ENCODE results near the gene ETS1.

Gene ETS1

DNA sequence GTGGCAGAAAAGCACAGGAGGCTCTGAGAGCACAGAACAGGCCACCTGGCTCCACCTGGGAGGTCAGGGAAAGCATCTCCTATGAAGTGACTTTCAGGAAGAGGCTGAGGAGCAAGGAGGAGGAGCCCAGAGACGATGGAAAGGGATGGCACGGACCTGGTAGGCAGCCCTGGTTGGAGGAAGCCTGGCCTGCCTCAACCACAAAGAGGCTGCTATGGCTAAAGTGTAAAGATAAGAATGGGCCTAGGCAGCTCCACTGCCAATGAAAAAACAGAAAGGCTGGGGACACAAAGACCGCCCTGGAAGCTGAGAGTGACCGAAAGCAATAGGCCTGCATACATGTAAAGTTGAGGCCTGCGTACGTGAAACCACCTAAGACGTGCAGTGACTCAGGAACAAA lies 31.2 kb upstream of the ETS1 start:
- no peak for DNase-seq (ENCODE audit: low spot score)

GRCh38 chr11:128616161-128616560 lies 28.8 kb upstream of the ETS1 start:
- no peak for DNase-seq (ENCODE audit: low spot score)

DNA sequence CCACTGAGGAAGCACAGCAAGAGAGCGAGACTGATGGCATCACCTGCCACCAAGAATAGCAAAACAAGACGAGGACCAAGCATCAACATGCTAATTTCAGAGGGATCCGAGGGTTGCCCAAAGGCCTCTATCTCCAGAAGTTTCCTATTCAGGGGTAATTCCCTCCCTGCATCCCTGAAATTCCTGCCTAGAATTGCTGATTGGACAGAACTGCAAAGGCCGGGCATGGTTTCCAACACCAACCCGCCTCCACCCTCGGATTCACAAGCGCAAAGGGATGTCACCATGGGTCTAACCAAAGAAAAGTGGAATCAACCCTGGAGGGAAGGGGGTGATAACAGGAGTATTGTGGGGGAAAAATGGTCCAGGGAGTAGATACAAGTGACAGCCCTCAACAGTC lies 28.3 kb upstream of the ETS1 start:
- DNase-seq (ENCODE audit: low spot score), result no peak

DNA sequence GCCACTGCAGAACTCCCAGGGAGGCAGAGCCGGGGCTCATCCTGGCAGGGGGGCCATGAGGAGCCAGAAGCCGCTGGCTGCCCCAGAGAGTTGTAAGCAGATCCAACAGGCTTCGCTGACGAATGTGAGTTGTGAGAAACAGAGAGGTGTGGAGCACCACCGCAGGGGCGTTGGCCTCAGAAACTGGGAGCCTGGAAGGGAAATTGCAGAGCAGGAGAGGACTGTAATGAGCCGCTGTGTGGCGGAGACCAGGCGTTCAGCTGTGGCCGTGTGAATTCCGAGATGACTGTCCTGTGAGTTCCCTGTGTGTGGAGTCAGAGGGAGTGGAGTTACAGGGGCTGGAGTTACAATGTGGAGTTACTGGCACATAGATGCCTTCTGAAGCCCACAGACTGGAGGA lies 27.7 kb upstream of the ETS1 start:
- DNase-seq (ENCODE audit: low spot score), result no peak

GRCh38 chr11:128614026-128614425 lies 26.7 kb upstream of the ETS1 start:
- no peak for DNase-seq (ENCODE audit: low spot score)

- DNase-seq (ENCODE audit: low spot score), result no peak
Observed at GRCh38 chr11:128613300-128613995, 26.1 kb upstream of the ETS1 start.

DNA sequence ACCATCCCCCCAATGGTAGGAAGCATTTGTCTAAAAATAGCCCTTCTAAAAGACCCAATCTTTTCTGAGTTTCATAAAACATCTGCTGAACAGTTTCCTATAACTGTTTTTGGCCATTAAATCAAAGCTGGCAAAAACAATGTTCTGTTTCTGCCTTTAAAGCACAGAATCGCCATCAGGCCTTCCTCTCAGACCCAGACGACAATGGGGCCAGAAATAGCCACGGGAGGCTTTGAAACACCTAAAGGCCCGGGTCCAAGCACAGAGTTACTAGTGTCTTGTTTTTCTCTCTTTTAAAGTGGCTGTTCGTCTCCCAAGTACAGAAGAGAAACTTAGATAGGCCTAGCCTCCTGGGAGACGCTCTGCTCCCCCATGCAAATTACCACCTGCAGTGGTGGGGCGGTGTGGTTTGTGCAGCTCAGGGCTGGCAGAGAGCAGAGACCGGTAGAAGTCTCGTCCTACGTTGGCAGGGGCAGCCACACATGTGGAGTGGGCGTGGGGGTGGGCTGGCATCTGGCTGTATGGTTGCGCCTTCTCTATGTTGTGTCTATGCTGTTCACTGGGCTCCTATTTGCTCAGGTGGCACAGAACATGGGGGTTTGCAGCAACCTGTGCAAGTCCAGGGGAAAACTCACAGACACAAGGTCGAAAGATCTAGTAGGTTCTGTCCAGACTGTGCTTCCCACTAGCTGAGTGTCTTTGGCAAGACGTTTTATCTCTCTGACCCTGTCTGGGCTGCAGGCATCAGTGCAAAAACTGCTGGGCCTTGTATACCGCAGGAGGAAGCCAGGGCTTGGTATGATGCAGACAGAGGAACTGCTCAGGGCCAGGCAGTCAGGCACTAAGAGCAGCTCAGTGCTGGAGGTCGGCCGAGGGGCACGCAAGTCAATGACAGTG lies 23.6 kb upstream of the ETS1 start:
- DNase-seq (ENCODE audit: low spot score), result no peak

GRCh38 chr11:128609785-128610184 lies 22.4 kb upstream of the ETS1 start:
- DNase-seq (ENCODE audit: low spot score), result no peak

DNA sequence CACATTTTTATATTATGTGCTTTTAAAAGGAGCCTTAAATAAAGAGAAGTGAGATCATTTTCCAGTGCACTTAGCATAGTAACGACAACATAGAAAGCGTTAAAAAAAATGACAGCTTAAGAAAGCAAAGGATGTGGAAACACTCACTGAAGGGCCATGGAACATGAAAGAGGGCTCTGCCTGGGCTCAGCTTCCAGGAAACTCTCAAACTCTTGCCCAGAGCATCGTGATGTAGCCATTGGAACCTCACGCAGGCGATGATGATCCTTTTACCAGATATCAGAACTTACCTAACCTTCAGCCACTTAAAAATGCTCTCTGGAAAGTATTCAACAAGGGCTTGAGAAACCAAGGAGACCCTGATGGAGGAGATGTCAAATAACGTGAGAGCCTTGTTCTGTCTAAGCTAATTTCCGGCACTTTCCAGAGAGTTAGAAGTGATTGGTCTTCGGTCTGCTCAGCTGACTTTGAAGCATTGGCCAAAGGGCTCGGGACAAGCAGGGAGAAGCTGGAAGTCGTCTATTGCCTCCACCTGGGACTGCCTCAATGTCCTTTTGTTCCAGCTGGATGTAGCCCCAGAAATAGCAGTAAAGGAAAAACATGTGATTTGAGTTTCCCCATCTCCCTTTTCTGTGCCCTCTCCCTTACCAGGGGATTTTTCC lies 21.5 kb upstream of the ETS1 start:
- no peak for DNase-seq (ENCODE audit: low spot score)

- no peak for DNase-seq (ENCODE audit: low spot score)
Observed at GRCh38 chr11:128607819-128608218, 20.5 kb upstream of the ETS1 start.

- no peak for DNase-seq (ENCODE audit: low spot score)
Observed at GRCh38 chr11:128604723-128605122, 17.4 kb upstream of the ETS1 start.

GRCh38 chr11:128603752-128604414 lies 16.5 kb upstream of the ETS1 start:
- no peak for DNase-seq (ENCODE audit: low spot score)

GRCh38 chr11:128603003-128603696 lies 15.8 kb upstream of the ETS1 start:
- DNase-seq (ENCODE audit: low spot score), result no peak

- DNase-seq (ENCODE audit: low spot score), result no peak
Observed at GRCh38 chr11:128599729-128600128, 12.4 kb upstream of the ETS1 start.

DNA sequence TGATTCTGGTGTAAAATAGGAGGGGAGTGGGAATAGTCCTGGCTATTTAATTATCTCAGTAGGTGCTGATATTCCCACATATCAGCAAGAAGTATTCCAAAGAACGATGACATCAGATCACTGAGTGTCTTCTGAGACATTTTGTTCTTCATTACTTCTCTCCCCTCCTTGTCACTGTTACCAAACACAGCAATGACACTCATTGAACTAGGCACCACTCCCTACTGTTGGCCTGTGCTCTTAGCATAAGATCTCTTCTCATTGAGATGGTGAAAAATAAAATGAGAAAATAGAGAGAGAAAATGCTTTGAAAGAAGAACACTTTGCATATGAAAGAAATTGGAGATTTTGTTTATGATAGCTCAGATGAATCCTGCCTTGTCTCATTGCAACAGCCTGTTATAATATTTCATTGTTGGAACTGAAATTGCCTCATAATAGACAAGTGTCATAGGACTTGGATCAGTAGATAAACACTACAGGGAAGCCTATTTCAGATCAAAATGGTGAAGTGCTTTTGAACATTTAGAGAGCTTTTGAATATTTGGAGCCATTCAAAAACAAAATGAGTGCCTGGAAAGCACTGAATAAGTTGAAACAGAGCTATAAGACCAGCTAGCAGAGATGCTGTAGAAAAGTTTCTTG lies 11.3 kb upstream of the ETS1 start:
- DNase-seq (ENCODE audit: low spot score), result no peak

DNA sequence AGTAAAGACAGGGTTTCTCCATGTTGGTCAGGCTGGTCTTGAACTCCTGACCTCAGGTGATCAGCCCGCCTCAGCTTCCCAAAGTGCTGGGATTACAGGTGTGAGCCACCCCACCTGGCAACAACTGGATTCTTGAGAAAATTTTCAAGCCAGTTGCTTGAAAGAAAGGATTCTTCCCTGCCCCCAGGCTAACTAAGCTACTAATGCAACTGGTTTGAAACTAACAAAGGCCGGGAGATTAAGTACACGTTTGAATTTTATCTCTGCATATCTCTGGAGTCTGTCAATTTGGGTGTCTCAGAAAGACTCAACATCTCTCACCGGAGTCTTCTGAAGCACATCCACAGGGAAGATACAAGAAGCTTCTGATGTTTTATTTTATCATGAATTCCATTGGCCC lies 10.7 kb upstream of the ETS1 start:
- no peak for DNase-seq (ENCODE audit: low spot score)

GRCh38 chr11:128597209-128597608 lies 9.9 kb upstream of the ETS1 start:
- DNase-seq (ENCODE audit: low spot score), result no peak

DNA sequence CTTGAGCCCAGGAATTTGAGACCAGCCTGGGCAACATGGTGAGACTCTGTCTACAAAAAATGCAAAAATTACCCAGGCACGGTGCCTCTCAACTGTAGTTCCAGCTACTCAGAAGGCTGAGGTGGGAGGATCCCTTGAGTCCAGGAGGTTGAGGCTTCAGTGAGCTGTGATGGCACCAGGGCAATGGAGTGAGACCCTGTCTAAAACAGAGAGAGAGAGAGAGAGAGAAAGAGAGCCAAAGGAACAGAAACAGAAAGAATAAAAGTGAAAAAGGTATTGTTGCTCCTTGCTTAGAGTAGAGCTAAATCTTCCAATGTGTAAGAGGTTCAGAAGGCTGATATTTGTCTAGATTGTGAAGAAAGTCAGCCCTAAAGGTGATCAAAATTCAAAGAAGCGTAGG lies 8.9 kb upstream of the ETS1 start:
- DNase-seq (ENCODE audit: low spot score), result no peak

GRCh38 chr11:128595775-128596174 lies 8.4 kb upstream of the ETS1 start:
- DNase-seq (ENCODE audit: low spot score), result no peak

- DNase-seq (ENCODE audit: low spot score), result no peak
Observed at GRCh38 chr11:128595221-128595620, 7.9 kb upstream of the ETS1 start.

GRCh38 chr11:128594226-128594625 lies 6.9 kb upstream of the ETS1 start:
- DNase-seq (ENCODE audit: low spot score), result no peak
